Stimulated activated CD4-positive, alpha-beta T cell treated with anti-CD3 and anti-CD28 coated beads, Interleukin-2, amount 100 ng/mL, for 4 hours (primary cell): ENCODE data around the gene INPP4B.
A peak's percentile ranks its signal among the peaks of the same experiment; 100 is the strongest.

Source experiments
- DNase-seq: peaks from one replicate; pipeline ENCODE4 v3.0.0-alpha.2; 2020; ENCODE audit warnings: low read depth

INPP4B gene

DNA sequence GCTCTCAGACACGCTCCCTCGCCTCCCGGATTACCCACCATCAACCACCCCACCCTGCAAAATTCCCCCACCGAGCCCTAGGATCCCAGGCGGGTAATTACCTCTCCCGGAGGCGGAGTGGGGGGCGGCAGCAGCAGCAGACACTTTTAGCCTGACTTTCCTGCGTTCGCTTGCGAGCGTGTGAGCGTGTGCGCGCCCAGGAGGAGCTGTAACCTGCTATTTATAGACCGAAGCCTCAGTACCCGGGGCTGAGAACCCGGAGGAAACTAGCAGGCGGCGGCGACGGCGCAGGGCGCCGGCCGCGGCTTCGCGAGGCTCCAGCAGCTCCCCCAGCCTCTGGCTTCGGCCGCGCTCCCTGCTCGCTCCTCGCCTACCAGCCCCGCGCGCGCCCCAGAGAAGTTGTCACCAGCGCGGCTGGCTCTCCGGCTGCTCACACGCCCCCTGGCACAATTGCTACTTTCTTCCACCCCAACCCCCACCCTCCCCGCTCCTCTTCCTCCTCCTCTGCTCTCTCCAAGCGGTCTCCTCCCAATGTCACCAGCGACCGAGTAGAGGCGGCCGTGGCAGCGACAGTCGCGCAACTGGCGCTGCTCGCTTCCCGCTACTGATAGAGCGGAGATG lies at the start of gene INPP4B:
Gene INPP4B (minus strand): TSS at position 194 of the 621 bp plus-strand sequence.
- DNase-seq = peak; percentile 54

GRCh38 chr4:142893012-142893411 lies 46.9 kb upstream of the INPP4B start:
- no peak for DNase-seq

DNA sequence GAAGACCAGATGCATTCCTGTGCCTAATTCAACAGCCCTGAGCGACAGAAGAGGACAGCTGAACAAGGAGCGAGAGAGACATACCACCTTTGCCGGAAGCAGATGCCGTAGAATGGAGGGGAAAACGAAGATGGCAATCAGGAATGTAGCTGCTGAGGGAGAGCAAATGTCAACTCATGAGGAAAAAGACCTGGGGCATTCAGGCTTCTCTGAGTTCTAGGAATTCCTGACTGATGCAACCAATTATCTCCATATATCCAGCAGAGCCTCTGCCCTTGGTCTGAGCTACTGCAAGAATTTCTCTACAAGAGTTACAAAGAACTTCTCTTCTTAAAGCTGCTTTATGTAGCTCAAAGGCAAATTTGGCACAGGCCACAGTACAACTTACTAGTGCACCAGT lies 40.5 kb upstream of the INPP4B start:
- DNase-seq = no peak

DNA sequence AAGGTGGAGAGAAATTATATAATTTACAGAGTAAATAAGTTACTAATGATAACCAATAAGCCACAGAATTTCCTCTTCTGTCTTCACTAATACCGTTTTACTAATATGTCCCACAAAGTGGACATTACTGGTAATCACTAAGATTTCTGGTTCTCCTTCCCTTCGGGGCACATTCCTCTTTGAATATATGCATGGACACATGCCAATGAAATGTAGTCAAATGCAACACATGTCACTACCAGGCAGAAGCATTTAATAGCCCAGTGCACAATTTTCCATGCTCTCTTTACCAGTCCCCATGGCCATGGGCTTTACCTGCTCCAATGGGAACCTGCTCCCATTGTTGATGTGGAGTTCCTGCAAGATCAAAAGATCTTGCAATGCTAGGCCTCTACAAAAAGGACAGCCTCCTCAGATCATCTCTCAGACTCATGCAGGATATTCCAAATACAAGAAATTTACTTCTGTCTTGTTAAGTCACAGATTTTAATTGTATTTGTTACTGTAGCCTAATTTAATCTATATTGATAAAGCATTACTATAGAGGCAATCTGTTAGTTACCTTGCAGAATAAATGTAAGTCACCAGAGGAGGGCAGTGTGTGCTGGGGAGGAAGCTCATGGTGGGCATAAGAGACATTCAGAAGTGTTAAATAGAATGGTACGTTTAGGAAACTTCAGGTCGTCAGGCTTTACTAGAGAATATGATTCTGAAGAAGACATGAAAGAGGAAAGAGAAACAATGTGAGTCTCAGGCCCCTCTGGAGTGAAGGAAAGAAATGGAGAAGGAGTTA lies 37.1 kb upstream of the INPP4B start:
- DNase-seq = no peak

GRCh38 chr4:142882159-142882558 lies 36.1 kb upstream of the INPP4B start:
- no peak for DNase-seq

DNA sequence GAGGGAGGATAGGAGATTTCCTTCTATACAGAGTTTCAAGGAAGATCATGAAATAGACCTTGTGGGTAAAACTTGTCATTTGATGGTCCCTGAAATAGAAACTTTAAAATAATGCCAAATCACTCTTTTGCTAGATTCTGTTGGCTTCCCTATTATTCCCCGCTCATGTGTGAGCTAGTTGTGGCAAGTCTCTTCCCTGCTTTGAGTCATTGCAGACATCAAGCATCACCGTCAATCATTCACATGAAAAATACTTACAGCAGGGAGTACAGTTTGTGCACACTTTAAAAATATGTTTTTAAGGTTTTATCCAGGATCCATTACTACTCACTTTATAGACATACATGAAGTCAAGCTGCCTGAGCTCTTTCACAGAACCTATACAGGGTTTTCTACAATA lies 35.2 kb upstream of the INPP4B start:
- DNase-seq = no peak

GRCh38 chr4:142875117-142875516 lies 29.0 kb upstream of the INPP4B start:
- DNase-seq = no peak

DNA sequence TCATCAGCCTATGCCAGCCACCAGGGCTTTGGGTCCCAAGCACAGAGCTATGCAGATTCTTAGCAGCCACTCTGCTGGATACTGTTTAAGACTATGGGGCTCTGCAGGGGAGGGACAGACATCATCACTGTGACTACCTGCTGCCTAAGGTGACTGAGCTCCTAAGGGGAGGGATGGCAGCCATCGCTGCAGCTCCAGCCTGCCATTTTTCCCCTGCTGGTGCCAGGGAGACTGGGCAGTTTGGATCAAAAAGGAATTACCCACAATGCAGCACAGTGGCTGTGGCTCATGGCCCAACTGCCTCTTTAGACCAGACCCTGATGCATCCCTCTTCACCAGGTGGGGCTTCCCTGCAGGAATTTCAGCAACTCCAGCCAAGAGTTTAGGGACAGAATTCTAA lies 28.6 kb upstream of the INPP4B start:
- DNase-seq = no peak

GRCh38 chr4:142866685-142867084 lies 20.6 kb upstream of the INPP4B start:
- DNase-seq = no peak

- DNase-seq = no peak
Measured at GRCh38 chr4:142861351-142861750, 15.2 kb upstream of the INPP4B start.

DNA sequence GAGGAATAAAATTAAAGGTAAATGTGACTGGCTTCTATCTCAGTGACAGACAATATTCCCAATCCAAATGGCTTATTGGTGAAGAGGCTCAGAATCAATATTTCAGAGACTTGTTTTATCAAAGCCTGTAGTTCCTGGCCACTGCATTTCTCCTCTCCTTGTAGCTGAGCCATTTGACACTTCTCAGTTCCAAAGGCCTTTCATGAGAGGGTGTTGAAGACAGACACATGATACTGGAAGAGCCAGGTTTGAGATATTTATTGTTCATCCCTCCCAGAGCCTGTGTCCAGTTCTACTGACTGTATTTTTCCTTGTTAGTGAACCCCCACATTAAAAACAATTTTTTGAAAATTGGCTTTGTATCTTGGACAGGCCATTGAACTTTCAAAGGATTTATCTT lies 12.9 kb upstream of the INPP4B start:
- DNase-seq = no peak

- no peak for DNase-seq
Measured at GRCh38 chr4:142858446-142858845, 12.3 kb upstream of the INPP4B start.

DNA sequence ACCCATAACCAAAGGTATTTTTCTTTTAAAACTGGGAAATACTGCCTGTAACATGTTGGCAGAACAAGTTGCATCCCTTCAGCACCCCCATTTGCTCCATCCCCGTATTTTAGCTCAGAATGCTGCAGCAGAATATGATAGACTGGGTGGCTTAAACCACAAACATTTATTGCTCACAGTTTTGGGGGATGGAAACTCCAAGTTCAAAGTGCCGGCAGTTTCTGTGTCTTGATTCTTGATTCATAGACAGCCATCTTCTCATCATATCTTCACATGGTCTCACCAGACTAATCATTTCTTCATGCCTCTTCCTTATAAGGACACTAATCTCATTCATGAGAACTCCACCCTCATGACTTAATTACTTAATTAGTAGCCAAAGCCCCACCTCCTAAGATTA lies 10.5 kb upstream of the INPP4B start:
- no peak for DNase-seq

DNA sequence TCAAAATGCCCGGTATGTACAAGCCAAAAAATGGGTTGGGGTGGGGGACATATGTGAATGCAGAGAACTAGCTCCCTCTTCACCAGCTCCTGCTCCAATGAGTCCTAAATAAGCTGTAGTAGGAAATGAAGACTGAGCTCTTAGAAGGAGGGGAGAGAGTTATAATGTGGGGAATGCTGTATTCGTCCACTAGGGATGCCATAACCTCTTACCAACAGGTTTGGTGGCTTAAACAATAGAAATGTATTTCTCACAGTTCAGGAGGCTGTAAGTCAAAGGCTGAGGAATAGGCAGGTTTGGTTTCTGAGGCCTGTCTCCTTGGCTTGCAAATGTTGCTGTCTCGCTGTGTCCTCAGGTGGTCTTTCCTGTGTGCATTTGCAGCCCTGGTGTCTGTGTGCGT lies 4.4 kb upstream of the INPP4B start:
- DNase-seq = no peak

- peak; percentile 65 for DNase-seq
Measured at GRCh38 chr4:142846729-142847596, 862 bp upstream of the INPP4B start.

DNA sequence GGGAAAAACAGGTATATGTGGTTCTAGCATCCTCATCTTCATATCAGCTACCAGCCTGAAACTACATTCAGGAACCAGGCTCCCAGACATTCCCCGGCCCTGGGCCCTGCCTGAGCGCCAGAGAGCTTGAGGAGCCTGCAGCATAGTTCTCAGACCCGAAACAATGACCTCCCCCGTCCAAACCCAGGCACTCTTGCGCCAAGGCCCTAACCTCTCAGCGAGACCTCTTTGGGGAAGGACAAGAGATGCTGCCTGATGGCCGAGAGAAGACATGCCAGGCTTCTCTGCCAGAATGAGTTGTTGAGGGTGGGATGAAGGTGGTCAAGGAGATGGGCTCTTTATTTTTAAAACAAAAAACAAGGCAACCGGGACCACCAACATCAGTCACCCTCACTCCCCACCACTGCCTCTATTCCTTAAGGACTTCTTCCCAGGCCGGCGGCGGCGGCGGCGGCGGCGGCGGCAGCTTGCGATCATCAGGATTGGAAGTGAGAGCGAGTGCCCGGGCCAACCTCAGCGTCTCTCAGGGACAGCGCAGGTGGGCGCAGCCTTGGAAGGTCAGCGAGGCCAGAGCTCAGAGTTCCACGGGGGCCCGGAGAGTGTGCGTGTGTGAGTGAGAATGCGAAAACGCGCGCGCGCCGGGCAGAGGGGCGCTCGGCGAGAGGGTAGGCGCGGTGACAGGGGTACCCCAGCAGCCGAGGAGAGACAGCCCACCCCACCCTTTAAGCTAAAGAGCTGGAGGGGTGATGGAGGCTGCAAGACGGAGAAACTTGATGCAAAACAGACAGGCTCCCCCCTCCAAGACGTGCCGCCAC lies 601 bp downstream of the INPP4B start:
- no peak for DNase-seq

- no peak for DNase-seq
Measured at GRCh38 chr4:142844782-142845181, 1.3 kb downstream of the INPP4B start.

- DNase-seq = no peak
Measured at GRCh38 chr4:142840516-142841123, 5.5 kb downstream of the INPP4B start.

DNA sequence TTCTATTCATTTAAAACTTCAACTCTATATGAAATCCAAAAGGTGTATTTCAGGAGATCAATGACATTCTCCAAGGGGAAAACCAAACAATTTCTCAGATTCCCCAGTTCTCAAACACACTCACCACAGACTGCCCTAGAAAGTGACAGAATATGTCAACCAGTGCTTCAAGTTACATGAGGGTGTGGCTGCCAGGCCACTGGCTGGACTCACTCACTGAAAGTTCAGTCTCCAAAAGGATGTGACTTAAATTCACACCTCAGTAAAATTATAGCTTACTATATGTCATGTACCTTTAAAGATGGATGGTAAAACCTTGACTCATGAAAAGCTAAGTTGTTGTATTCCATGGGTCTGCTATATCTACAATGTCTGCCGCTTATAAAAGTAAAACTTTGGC lies 7.3 kb downstream of the INPP4B start:
- no peak for DNase-seq

DNA sequence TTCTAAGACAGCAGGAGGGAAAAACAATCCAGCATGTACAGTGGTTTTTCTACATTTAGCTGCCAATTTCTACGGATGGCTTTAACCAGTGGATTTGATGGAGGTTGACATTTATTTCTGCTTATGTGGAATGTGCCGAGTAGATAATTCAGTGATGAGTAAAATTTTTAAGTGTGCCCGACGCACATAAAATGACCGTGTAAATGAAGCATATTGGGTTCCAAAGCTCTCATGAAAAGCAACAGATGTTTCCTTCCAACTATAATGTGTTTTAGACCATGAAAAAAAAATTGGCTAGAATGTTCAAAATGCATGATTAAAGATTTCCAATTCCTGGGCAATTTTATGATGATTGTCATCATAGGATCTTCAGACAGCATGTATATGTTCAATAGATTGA lies 14.1 kb downstream of the INPP4B start:
- DNase-seq = no peak

GRCh38 chr4:142826503-142827241 lies 19.4 kb downstream of the INPP4B start:
- DNase-seq = no peak
